HEK293 (cell line): Measurements from ENCODE around the gene TIMM50.

Source experiments
- ELK4 ChIP-seq: IDR thresholded peaks from 2 replicates; pipeline ENCODE4 v1.6.1; 2011; ENCODE audit warnings: mild to moderate bottlenecking, low read depth, low read length, borderline replicate concordance
- FEZF1 ChIP-seq: fragments of 450-650 bp; formaldehyde crosslinking; IDR thresholded peaks from 2 replicates; pipeline ENCODE4 v1.5.1; 2016; ENCODE audit warnings: missing biosample characterization, missing genetic modification characterization
- GFI1B ChIP-seq: fragments of 450-650 bp; formaldehyde crosslinking; IDR thresholded peaks from 2 replicates; pipeline ENCODE4 v1.5.1; 2016; ENCODE audit warnings: missing biosample characterization, missing genetic modification characterization
- GLI2 ChIP-seq: fragments of 450-650 bp; formaldehyde crosslinking; IDR thresholded peaks from 2 replicates; pipeline ENCODE4; 2017; ENCODE audit warnings: missing biosample characterization, missing genetic modification characterization, low read depth, borderline replicate concordance
- GLIS2 ChIP-seq: fragments of 450-650 bp; formaldehyde crosslinking; IDR thresholded peaks from 2 replicates; pipeline ENCODE4 v1.5.1; 2016; ENCODE audit warnings: missing biosample characterization, missing genetic modification characterization
- HOXA7 ChIP-seq: sonication (generic); formaldehyde crosslinking; IDR thresholded peaks from 2 replicates; pipeline ENCODE4 v1.8.1; 2022; ENCODE audit warnings: missing genetic modification reagents, borderline replicate concordance
- IKZF3 ChIP-seq: fragments of 450-650 bp; IDR thresholded peaks from 2 replicates; pipeline ENCODE4 v1.5.0; 2018; ENCODE audit warnings: missing biosample characterization, mild to moderate bottlenecking, missing genetic modification characterization, moderate library complexity
- KLF1 ChIP-seq: fragments of 450-650 bp; formaldehyde crosslinking; IDR thresholded peaks from 2 replicates; pipeline ENCODE4 v1.5.1; 2016; ENCODE audit warnings: missing biosample characterization, missing genetic modification characterization
- KLF16 ChIP-seq: fragments of 450-650 bp; formaldehyde crosslinking; IDR thresholded peaks from 2 replicates; pipeline ENCODE4 v1.5.1; 2017; ENCODE audit warnings: missing biosample characterization, missing genetic modification characterization
- KLF7 ChIP-seq: fragments of 450-650 bp; formaldehyde crosslinking; IDR thresholded peaks from 2 replicates; pipeline ENCODE4 v1.5.1; 2016; ENCODE audit warnings: missing biosample characterization, missing genetic modification characterization, borderline replicate concordance
- KLF9 ChIP-seq: fragments of 450-650 bp; formaldehyde crosslinking; IDR thresholded peaks from 2 replicates; pipeline ENCODE4 v1.5.1; 2016; ENCODE audit warnings: missing biosample characterization, missing genetic modification characterization, low read depth
- SETDB1 ChIP-seq: IDR thresholded peaks from one replicate; pipeline ENCODE4 v1.6.1; 2017; ENCODE audit warnings: mild to moderate bottlenecking, low read length, moderate library complexity, mixed read lengths; ENCODE audit not compliant: insufficient read length
- YY2 ChIP-seq: fragments of 450-650 bp; formaldehyde crosslinking; IDR thresholded peaks from 2 replicates; pipeline ENCODE4 v1.5.1; 2016; ENCODE audit warnings: missing biosample characterization, missing genetic modification characterization
- ZBTB20 ChIP-seq: fragments of 450-650 bp; formaldehyde crosslinking; IDR thresholded peaks from 2 replicates; pipeline ENCODE4 v1.5.1; 2016; ENCODE audit warnings: missing biosample characterization, missing genetic modification characterization
- ZBTB48 ChIP-seq: fragments of 450-650 bp; formaldehyde crosslinking; IDR thresholded peaks from 2 replicates; pipeline ENCODE4 v1.5.1; 2016; ENCODE audit warnings: missing biosample characterization, missing genetic modification characterization
- ZFP37 ChIP-seq: fragments of 450-650 bp; formaldehyde crosslinking; IDR thresholded peaks from 2 replicates; pipeline ENCODE4 v1.5.1; 2016; ENCODE audit warnings: missing biosample characterization, missing genetic modification characterization
- ZNF184 ChIP-seq: fragments of 450-650 bp; IDR thresholded peaks from 2 replicates; pipeline ENCODE4 v1.5.1; 2018; ENCODE audit warnings: missing biosample characterization, mild to moderate bottlenecking, missing genetic modification characterization
- ZNF223 ChIP-seq: fragments of 450-650 bp; formaldehyde crosslinking; IDR thresholded peaks from 2 replicates; pipeline ENCODE4 v1.5.1; 2016; ENCODE audit warnings: missing biosample characterization, missing genetic modification characterization
- ZNF501 ChIP-seq: fragments of 450-650 bp; formaldehyde crosslinking; IDR thresholded peaks from 2 replicates; pipeline ENCODE4 v1.5.1; 2016; ENCODE audit warnings: missing biosample characterization, missing genetic modification characterization
- ZNF560 ChIP-seq: fragments of 450-650 bp; formaldehyde crosslinking; IDR thresholded peaks from 2 replicates; pipeline ENCODE4 v1.5.1; 2017; ENCODE audit warnings: missing biosample characterization, missing genetic modification characterization, borderline replicate concordance
- ZNF561 ChIP-seq: fragments of 450-650 bp; IDR thresholded peaks from 2 replicates; pipeline ENCODE4 v1.5.1; 2018; ENCODE audit warnings: missing biosample characterization, missing genetic modification characterization, borderline replicate concordance
- ZNF660 ChIP-seq: fragments of 450-650 bp; IDR thresholded peaks from 2 replicates; pipeline ENCODE4 v1.5.1; 2018; ENCODE audit warnings: missing biosample characterization, mild to moderate bottlenecking, missing genetic modification characterization
- ZNF677 ChIP-seq: fragments of 450-650 bp; IDR thresholded peaks from 2 replicates; pipeline ENCODE4 v1.5.0; 2018; ENCODE audit warnings: missing biosample characterization, mild to moderate bottlenecking, missing genetic modification characterization, moderate library complexity
- ZNF692 ChIP-seq: fragments of 450-650 bp; formaldehyde crosslinking; IDR thresholded peaks from 2 replicates; pipeline ENCODE4 v1.5.1; 2016; ENCODE audit warnings: missing biosample characterization, missing genetic modification characterization
- ZNF785 ChIP-seq: fragments of 450-650 bp; formaldehyde crosslinking; IDR thresholded peaks from 2 replicates; pipeline ENCODE4 v1.5.1; 2016; ENCODE audit warnings: missing biosample characterization, missing genetic modification characterization
- ZSCAN16 ChIP-seq: fragments of 450-650 bp; formaldehyde crosslinking; IDR thresholded peaks from 2 replicates; pipeline ENCODE4 v1.5.1; 2016; ENCODE audit warnings: missing biosample characterization, missing genetic modification characterization
- ZSCAN30 ChIP-seq: fragments of 450-650 bp; IDR thresholded peaks from 2 replicates; pipeline ENCODE4 v1.5.1; 2018; ENCODE audit warnings: missing biosample characterization, mild to moderate bottlenecking, missing genetic modification characterization, moderate library complexity
- ZSCAN4 ChIP-seq: fragments of 450-650 bp; formaldehyde crosslinking; IDR thresholded peaks from 2 replicates; pipeline ENCODE4 v1.5.1; 2017; ENCODE audit warnings: missing biosample characterization, missing genetic modification characterization
- ZXDB ChIP-seq: fragments of 450-650 bp; formaldehyde crosslinking; IDR thresholded peaks from 2 replicates; pipeline ENCODE4 v1.5.1; 2016; ENCODE audit warnings: missing biosample characterization, missing genetic modification characterization
- TF ChIP-seq, protein P1 (sequence below): fragments of 450-650 bp; formaldehyde crosslinking; IDR thresholded peaks from 2 replicates; pipeline ENCODE4 v1.5.1; 2017; ENCODE audit warnings: missing biosample characterization, missing genetic modification characterization
- TF ChIP-seq, protein P2 (sequence below): fragments of 450-650 bp; formaldehyde crosslinking; IDR thresholded peaks from 2 replicates; pipeline ENCODE4 v1.5.1; 2016; ENCODE audit warnings: missing biosample characterization, missing genetic modification characterization
- TF ChIP-seq, protein P3 (sequence below): sonication (generic); formaldehyde crosslinking; IDR thresholded peaks from 2 replicates; pipeline ENCODE4 v1.8.1; 2022; ENCODE audit warnings: mild to moderate bottlenecking, moderate library complexity, missing genetic modification reagents

The TIMM50 gene

DNA sequence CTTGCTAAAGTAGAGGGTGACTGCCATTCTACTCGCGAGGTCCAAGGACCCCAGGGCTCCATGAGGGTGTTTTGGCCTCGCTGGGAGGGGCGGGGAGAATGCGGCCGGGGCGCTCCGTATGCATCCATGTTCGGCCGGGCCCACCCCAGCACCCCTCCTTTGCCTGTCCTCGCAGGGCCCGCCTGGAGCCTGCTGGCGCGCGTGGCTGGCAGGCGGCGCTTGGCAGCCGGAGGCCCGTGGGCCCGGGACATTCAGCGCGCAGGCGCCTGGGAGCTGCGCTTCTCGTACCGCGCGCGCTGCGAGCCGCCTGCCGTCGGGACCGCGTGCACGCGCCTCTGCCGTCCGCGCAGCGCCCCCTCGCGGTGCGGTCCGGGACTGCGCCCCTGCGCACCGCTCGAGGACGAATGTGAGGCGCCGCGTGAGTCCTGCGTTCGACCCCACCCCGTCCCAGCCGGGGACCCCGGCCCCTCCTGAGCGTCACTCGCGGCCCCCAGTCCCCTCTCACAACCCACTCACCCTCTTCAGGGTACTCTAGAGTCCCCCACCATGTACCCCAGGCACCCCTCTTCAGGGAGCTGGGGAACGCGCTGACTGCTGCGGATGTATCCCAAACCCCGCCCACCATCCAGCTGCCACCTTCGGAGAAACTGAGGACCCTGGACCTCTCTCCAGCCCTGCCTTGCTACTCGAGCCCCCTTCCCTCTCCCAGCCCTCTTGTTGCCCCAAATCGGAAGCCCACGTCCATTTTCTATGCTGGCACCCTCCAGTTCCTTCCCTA lies 22.2 kb downstream of the TIMM50 start (continued):
- TF ChIP-seq ZXDB (peak; percentile 77; the same call in 1 of the 2 replicates), ZSCAN30 (peak; percentile 99), ZFP37 (tag by site-specific recombination) (0 out of 2 replicates have a peak, but pooled peaks have one; percentile 24), ZNF184 (tag by site-specific recombination) (peak; percentile 66; the same call in 1 of the 2 replicates), GLIS2 (tag by site-specific recombination) (peak; percentile 55), KLF7 (tag by site-specific recombination) (peak; percentile 39; the same call in 1 of the 2 replicates), IKZF3 (tag by site-specific recombination) (peak; percentile 43; the same call in 1 of the 2 replicates), GLI2 (tag by site-specific recombination) (no peak), ZBTB20 (tag by site-specific recombination) (peak; percentile 43; the same call in 1 of the 2 replicates), ZBTB48 (tag by site-specific recombination) (0 out of 2 replicates have a peak, but pooled peaks have one; percentile 20), SETDB1 (peak; percentile 75), ZNF223 (tag by site-specific recombination) (no peak), ZSCAN16 (tag by site-specific recombination) (no peak), ZNF692 (peak; percentile 98), ZNF560 (tag by site-specific recombination) (peak; percentile 51; the same call in 1 of the 2 replicates), HOXA7 (CRISPR knock-in tag) (peak; percentile 85; the same call in 1 of the 2 replicates), KLF16 (no peak), ZNF561 (tag by site-specific recombination) (peak; percentile 97), ZNF660 (tag by site-specific recombination) (peak; percentile 98), KLF1 (tag by site-specific recombination) (peak; percentile 11; the same call in 1 of the 2 replicates), ELK4 (no peak), YY2 (tag by site-specific recombination) (no peak), KLF9 (tag by site-specific recombination) (peak; percentile 70), ZNF785 (tag by site-specific recombination) (0 out of 2 replicates have a peak, but pooled peaks have one; percentile 63), ZSCAN4 (tag by site-specific recombination) (no peak), ZNF677 (tag by site-specific recombination) (peak; percentile 74), ZNF501 (tag by site-specific recombination) (0 out of 2 replicates have a peak, but pooled peaks have one; percentile 9), GFI1B (tag by site-specific recombination) (no peak), FEZF1 (0 out of 2 replicates have a peak, but pooled peaks have one; percentile 16)
- TF ChIP-seq, protein P1, sequence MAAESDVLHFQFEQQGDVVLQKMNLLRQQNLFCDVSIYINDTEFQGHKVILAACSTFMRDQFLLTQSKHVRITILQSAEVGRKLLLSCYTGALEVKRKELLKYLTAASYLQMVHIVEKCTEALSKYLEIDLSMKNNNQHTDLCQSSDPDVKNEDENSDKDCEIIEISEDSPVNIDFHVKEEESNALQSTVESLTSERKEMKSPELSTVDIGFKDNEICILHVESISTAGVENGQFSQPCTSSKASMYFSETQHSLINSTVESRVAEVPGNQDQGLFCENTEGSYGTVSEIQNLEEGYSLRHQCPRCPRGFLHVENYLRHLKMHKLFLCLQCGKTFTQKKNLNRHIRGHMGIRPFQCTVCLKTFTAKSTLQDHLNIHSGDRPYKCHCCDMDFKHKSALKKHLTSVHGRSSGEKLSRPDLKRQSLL (tag by site-specific recombination) = peak; percentile 70
- TF ChIP-seq, protein P2, sequence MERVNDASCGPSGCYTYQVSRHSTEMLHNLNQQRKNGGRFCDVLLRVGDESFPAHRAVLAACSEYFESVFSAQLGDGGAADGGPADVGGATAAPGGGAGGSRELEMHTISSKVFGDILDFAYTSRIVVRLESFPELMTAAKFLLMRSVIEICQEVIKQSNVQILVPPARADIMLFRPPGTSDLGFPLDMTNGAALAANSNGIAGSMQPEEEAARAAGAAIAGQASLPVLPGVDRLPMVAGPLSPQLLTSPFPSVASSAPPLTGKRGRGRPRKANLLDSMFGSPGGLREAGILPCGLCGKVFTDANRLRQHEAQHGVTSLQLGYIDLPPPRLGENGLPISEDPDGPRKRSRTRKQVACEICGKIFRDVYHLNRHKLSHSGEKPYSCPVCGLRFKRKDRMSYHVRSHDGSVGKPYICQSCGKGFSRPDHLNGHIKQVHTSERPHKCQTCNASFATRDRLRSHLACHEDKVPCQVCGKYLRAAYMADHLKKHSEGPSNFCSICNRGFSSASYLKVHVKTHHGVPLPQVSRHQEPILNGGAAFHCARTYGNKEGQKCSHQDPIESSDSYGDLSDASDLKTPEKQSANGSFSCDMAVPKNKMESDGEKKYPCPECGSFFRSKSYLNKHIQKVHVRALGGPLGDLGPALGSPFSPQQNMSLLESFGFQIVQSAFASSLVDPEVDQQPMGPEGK (tag by site-specific recombination) = peak; percentile 38; the same call in 1 of the 2 replicates
- TF ChIP-seq, protein P3, sequence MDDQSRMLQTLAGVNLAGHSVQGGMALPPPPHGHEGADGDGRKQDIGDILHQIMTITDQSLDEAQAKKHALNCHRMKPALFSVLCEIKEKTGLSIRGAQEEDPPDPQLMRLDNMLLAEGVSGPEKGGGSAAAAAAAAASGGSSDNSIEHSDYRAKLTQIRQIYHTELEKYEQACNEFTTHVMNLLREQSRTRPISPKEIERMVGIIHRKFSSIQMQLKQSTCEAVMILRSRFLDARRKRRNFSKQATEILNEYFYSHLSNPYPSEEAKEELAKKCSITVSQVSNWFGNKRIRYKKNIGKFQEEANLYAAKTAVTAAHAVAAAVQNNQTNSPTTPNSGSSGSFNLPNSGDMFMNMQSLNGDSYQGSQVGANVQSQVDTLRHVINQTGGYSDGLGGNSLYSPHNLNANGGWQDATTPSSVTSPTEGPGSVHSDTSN (CRISPR knock-in tag) = peak; percentile 91
